PC-9 (cell line): ENCODE measurements around the gene PSMB5. TPM values are rescaled to one million over a fixed set of nuclear protein-coding genes. Genes with fewer than 3 reads are reported as not detected.
A peak's percentile ranks its signal among the peaks of the same experiment; 100 is the strongest.

Source experiments
- BruUV-seq: library from RNA; stranded (reverse); fragments of 400-500 nt; replicated peaks from 2 replicates; lab custom pipeline; 2021; lab: Mats Ljungman, UMichigan
- CTCF ChIA-PET: fragments of 300-600 bp; sonication (Branson Sonifier 250); formaldehyde crosslinking; loops from one replicate; lab custom pipeline; 2022; ENCODE audit warnings: antibody characterized with exemption; lab: Charles Lee
- POLR2A ChIA-PET: fragments of 300-600 bp; sonication (Branson Sonifier 250); formaldehyde crosslinking; loops from one replicate; lab custom pipeline; 2022; ENCODE audit warnings: antibody characterized with exemption; ENCODE audit not compliant: unreplicated experiment; lab: Charles Lee
- DNase-seq, 2 experiments: peaks; one replicate each; pipeline versions ENCODE4 v3.0.0 to v3.0.0-alpha.2; 2015 to 2022; ENCODE audit warnings: mixed read lengths in 1 of 2
- H2AFZ ChIP-seq: fragments of 200-600 bp; sonication (generic); 2 replicates; pipeline ENCODE4 v1.8.1; 2017; ENCODE audit warnings: antibody characterized with exemption
- H3F3A ChIP-seq: fragments of 200-600 bp; sonication (generic); 2 replicates; pipeline ENCODE4 v1.8.1; 2017; ENCODE audit warnings: antibody characterized with exemption, mild to moderate bottlenecking, low read depth; ENCODE audit not compliant: insufficient read depth
- H3K27ac ChIP-seq: fragments of 200-600 bp; sonication (generic); 2 replicates; pipeline ENCODE4 v1.6.1; 2016; ENCODE audit warnings: mixed run types
- H3K27me3 ChIP-seq: fragments of 200-600 bp; sonication (generic); 2 replicates; pipeline ENCODE4 v1.6.1; 2016; ENCODE audit warnings: low read depth, mixed run types; ENCODE audit not compliant: insufficient read depth
- H3K36me3 ChIP-seq: fragments of 200-600 bp; sonication (generic); 2 replicates; pipeline ENCODE4 v1.6.1; 2016; ENCODE audit warnings: low read depth, mixed run types
- H3K4me1 ChIP-seq: fragments of 200-600 bp; sonication (generic); replicated peaks from 2 replicates; pipeline ENCODE4 v1.6.1; 2016; ENCODE audit warnings: mixed run types; ENCODE audit not compliant: insufficient read depth
- H3K4me2 ChIP-seq: fragments of 200-600 bp; sonication (generic); 2 replicates; pipeline ENCODE4 v1.6.1; 2017; ENCODE audit warnings: mixed run types
- H3K4me3 ChIP-seq: fragments of 200-600 bp; sonication (generic); 2 replicates; pipeline ENCODE4 v1.6.1; 2016; ENCODE audit warnings: mixed run types
- H3K79me2 ChIP-seq: fragments of 200-600 bp; sonication (generic); 2 replicates; pipeline ENCODE4 v1.6.1; 2017; ENCODE audit warnings: low read depth, mixed run types
- H3K9me2 ChIP-seq: fragments of 200-600 bp; sonication (generic); 2 replicates; pipeline ENCODE4 v1.8.1; 2017; ENCODE audit warnings: mild to moderate bottlenecking; ENCODE audit not compliant: insufficient read depth
- H3K9me3 ChIP-seq: fragments of 200-600 bp; sonication (generic); 2 replicates; pipeline ENCODE4 v1.8.1; 2016; ENCODE audit warnings: low read depth; ENCODE audit not compliant: insufficient read depth
- H4K20me1 ChIP-seq: fragments of 200-600 bp; sonication (generic); 2 replicates; pipeline ENCODE4 v1.8.1; 2017; ENCODE audit not compliant: insufficient read depth
- EZH2 ChIP-seq: fragments of 200-600 bp; sonication (generic); IDR thresholded peaks from 2 replicates; pipeline ENCODE4 v1.8.0; 2017; ENCODE audit warnings: antibody characterized with exemption, low read depth
- intact Hi-C: fragments of 100-400 bp; cut with micrococcal nuclease; formaldehyde crosslinking; loops from one replicate; pipeline ENCODE4 v1.10.0; 2022; ENCODE audit not compliant: unreplicated experiment
- total RNA-seq: library from RNA; stranded (reverse); gene quantifications from 2 replicates; pipeline ENCODE4 v1.2.3, GENCODE V29; 2021
- TF ChIP-seq, protein P1 (sequence below): fragments of 200-600 bp; sonication (generic); conservative IDR thresholded peaks from 2 replicates; pipeline ENCODE4 v1.6.1; 2017; ENCODE audit warnings: mixed run types, antibody characterized with exemption, mild to moderate bottlenecking, moderate library complexity

PSMB5 gene
- total RNA-seq, 1 experiment from 2014 or later = 122 TPM

DNA sequence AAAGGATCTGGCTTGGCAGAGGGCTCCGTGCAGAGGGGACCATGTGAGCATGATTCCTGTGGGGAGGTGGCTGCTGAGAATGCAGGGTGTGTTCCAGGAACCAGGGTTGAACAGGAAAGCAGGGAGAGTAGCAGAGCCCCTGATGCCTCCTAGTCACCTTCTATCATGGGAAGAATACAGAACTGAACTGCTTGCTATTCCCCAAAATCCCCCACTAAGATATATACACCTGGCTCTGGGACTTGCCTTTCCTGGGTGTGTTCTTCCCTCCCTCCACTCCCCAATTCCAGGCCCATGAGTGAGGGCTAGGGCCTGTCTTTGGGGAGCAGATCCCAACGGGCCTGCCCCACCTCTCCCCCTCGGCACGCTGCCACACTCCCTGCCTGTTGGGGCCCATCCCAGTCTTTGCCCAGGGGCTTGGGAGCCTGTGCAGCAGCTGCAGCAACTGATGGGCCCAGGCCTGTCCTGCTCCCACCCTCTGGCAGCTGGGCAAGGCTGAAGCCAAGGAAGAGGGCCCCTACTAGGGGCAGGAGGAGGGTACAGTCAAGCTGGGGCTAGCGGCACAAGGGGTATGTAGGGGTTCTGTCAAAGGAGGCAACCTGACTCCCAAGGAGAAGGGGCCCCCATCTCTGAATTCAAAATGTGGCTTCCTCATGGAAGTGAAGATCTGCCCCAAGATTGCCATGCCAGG, 55.6 kb downstream of the PSMB5 start:
- TF ChIP-seq EZH2 = no peak
- TF ChIP-seq, protein P1, sequence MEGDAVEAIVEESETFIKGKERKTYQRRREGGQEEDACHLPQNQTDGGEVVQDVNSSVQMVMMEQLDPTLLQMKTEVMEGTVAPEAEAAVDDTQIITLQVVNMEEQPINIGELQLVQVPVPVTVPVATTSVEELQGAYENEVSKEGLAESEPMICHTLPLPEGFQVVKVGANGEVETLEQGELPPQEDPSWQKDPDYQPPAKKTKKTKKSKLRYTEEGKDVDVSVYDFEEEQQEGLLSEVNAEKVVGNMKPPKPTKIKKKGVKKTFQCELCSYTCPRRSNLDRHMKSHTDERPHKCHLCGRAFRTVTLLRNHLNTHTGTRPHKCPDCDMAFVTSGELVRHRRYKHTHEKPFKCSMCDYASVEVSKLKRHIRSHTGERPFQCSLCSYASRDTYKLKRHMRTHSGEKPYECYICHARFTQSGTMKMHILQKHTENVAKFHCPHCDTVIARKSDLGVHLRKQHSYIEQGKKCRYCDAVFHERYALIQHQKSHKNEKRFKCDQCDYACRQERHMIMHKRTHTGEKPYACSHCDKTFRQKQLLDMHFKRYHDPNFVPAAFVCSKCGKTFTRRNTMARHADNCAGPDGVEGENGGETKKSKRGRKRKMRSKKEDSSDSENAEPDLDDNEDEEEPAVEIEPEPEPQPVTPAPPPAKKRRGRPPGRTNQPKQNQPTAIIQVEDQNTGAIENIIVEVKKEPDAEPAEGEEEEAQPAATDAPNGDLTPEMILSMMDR = no peak
- Histone ChIP-seq H4K20me1 (no peaks in the 10 kb centered on the region), H3K79me2 (peaks cover 26% of the 10 kb centered on the region), H3K9me3 (no peaks in the 10 kb centered on the region), H3K4me1 (peaks cover 50% of the 10 kb centered on the region), H3K9me2 (no peaks in the 10 kb centered on the region), H3K27me3 (no peaks in the 10 kb centered on the region), H3K27ac (peak overlapping the region; percentile 76), H2AFZ (no peak overlapping the region), H3K4me3 (peak overlapping the region; percentile 72; the same call in 1 of the 2 replicates), H3K4me2 (peak overlapping the region; percentile 87), H3K36me3 (peaks cover under 1% of the 10 kb centered on the region; the same call in 1 of the 2 replicates), H3F3A (peaks cover 34% of the 10 kb centered on the region)
- BruUV-seq = no TSS peak
- ChIA-PET POLR2A (no interaction called here), CTCF (interaction anchor here (0.5 kb wide), 1 partner anchor 232 kb away, joined by 3 read pairs; no protein-coding TSS in a partner anchor)
- intact Hi-C loops = loop anchor here (1.0 kb wide), 1 partner anchor 108 kb away; the partner anchor contains the start of gene LRP10
- peak in 1 of 2 experiments; percentile 51 for DNase-seq

DNA sequence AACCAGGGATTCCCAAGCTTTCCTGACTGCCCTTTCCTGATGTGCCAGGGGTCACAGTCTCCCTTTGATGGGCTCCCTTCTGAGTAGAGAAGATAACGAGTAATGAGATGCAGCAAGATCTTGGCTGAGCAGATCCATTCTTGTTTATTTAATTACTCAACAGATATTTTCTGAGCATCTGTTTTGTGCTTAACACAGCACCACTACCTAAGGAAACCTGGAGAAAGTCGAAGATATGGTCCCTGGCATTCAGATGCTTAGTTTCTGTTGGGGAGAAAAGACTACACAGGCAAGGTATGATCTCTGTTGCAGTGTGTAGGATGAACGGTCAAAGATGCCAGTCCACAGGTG, 56.2 kb downstream of the PSMB5 start:
- no TSS peak for BruUV-seq
- intact Hi-C loops = no loop called here
- H3K36me3 ChIP-seq = peaks cover 5% of the 10 kb centered on the region; the same call in 1 of the 2 replicates
- no peaks in the 10 kb centered on the region for H3K27me3 ChIP-seq
- no peaks in the 10 kb centered on the region for H3K9me3 ChIP-seq
- H3K79me2 ChIP-seq = peaks cover 26% of the 10 kb centered on the region
- H3K4me3 ChIP-seq = peak overlapping the region; percentile 38; the same call in 1 of the 2 replicates
- H3K4me2 ChIP-seq = peak overlapping the region; percentile 87
- no peak for DNase-seq
- peak overlapping the region; percentile 76 for H3K27ac ChIP-seq
- TF ChIP-seq, protein P1 = no peak
- TF ChIP-seq EZH2 = no peak
- no peak overlapping the region for H2AFZ ChIP-seq
- H3K4me1 ChIP-seq = peaks cover 48% of the 10 kb centered on the region
- H4K20me1 ChIP-seq = no peaks in the 10 kb centered on the region
- no peaks in the 10 kb centered on the region for H3K9me2 ChIP-seq
- ChIA-PET CTCF (interaction anchor here (0.6 kb wide), 1 partner anchor 84 kb away, joined by 9 read pairs; no protein-coding TSS in a partner anchor), POLR2A (no interaction called here)
- H3F3A ChIP-seq = peaks cover 34% of the 10 kb centered on the region

DNA sequence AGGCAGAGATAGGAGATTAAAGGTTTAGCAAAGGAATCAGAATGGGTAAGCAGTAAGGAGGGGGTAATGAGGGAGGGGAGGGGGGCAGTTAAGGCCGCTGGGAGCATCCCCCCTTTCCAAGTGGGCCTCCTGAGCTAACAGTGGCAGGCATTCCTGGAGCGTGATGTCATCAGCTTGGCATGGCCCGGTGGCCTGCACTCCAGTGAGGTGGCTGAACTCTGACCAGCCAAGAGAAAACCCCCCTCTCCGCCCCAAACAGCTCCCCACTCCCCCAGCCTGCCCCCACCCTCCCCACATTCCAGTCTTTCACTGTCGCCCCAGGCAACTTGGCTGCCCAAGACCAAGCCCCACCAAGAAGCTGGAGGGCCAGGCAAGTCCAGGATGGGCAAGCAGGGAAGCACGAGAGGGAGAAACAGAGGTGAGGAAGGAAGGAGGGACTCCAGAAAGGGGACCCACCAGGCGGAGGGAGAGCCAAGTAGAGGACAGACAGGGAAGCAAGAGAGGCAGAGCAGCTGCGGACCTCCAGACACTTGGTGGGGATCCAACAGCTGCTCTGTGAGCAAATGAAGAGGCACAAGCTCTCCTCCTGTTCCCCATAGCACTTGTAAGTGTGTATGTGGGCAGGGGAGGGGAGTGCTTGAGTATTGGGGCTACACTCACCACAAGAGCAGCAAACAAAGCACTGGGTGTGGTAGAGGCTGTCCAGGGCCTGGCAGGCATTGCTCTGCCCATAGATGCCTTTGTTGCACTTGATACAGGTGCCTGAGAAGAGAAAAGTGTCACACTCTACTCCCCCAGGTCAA, 56.8 kb downstream of the PSMB5 start:
- Histone ChIP-seq H3K27me3 (no peaks in the 10 kb centered on the region), H4K20me1 (no peaks in the 10 kb centered on the region), H3K4me1 (peaks cover 45% of the 10 kb centered on the region), H3K4me3 (peak overlapping the region; percentile 38; the same call in 1 of the 2 replicates), H3K9me3 (no peaks in the 10 kb centered on the region), H3K4me2 (peak overlapping the region; percentile 87), H3K79me2 (peaks cover 26% of the 10 kb centered on the region), H3K36me3 (peaks cover 5% of the 10 kb centered on the region; the same call in 1 of the 2 replicates), H3K9me2 (no peaks in the 10 kb centered on the region), H3F3A (peaks cover 33% of the 10 kb centered on the region), H2AFZ (no peak overlapping the region), H3K27ac (peak overlapping the region; percentile 76)
- DNase-seq = peak; percentile 82 to 83
- intact Hi-C loops = no loop called here
- POLR2A ChIA-PET = interaction anchor here (0.6 to 1.0 kb wide), 4 partner anchors 89 to 379 kb away, joined by 3 to 7 read pairs (median 4); partner anchors contain the start of genes ACIN1 and C14orf119
- BruUV-seq = no TSS peak
- CTCF ChIA-PET = interaction anchor here (0.6 to 2.7 kb wide), 4 partner anchors 9 to 91 kb away, joined by 3 to 12 read pairs (median 8); no protein-coding TSS in a partner anchor
- TF ChIP-seq, protein P1 = no peak
- no peak for TF ChIP-seq EZH2
